ENCODE measurements around the gene UQCC2. TPM values are rescaled to one million over a fixed set of nuclear protein-coding genes. Genes with fewer than 3 reads are reported as not detected.

Gene UQCC2
- total RNA-seq, 2 experiments from 2014 or later: 141 to 147 TPM

- ChIA-PET CTCF (interaction anchor here (0.9 kb wide), 1 partner anchor 173 kb away, joined by 3 read pairs; no protein-coding TSS in a partner anchor), POLR2A (interaction anchor here (0.6 kb wide), 1 partner anchor 909 kb away, joined by 4 read pairs; no protein-coding TSS in a partner anchor)
- Mint-ChIP-seq H3K9me3 (ENCODE audit: low read depth) (no peaks in the 10 kb centered on the region), H3K4me1 (no peaks in the 10 kb centered on the region), H3K27ac (no peak overlapping the region), H3K27me3 (no peaks in the 10 kb centered on the region), H3K4me3 (no peak overlapping the region), H3K36me3 (ENCODE audit: low read depth) (no peaks in the 10 kb centered on the region)
- intact Hi-C loops (cut with DNase I, micrococcal nuclease): loop anchor here in 1 of 2 experiments (10.0 kb wide), 1 partner anchor 413 kb away; no protein-coding TSS in a partner anchor
- DNase-seq: no peak
- ATAC-seq: no peak
These were observed 30.6 kb upstream of the UQCC2 start for GRCh38 chr6:33742092-33742491.

- no peaks in the 10 kb centered on the region for H3K9me3 Mint-ChIP-seq (ENCODE audit: low read depth)
- intact Hi-C loops (cut with DNase I, micrococcal nuclease): loop anchor here in 1 of 2 experiments (10.0 kb wide), 1 partner anchor 414 kb away; no protein-coding TSS in a partner anchor
- H3K27me3 Mint-ChIP-seq: no peaks in the 10 kb centered on the region
- no peaks in the 10 kb centered on the region for H3K4me1 Mint-ChIP-seq
- ChIA-PET POLR2A (no interaction called here), CTCF (interaction anchor here (1.0 kb wide), 1 partner anchor 13 kb away, joined by 3 read pairs; no protein-coding TSS in a partner anchor)
- H3K27ac Mint-ChIP-seq: no peak overlapping the region
- ATAC-seq (no peak), DNase-seq (no peak)
- H3K36me3 Mint-ChIP-seq (ENCODE audit: low read depth): no peaks in the 10 kb centered on the region
- no peak overlapping the region for H3K4me3 Mint-ChIP-seq
These were observed 29.3 kb upstream of the UQCC2 start for GRCh38 chr6:33740794-33741193.

- DNase-seq (no peak), ATAC-seq (no peak)
- Mint-ChIP-seq H3K27me3 (no peaks in the 10 kb centered on the region), H3K4me3 (no peak overlapping the region), H3K4me1 (no peaks in the 10 kb centered on the region), H3K36me3 (ENCODE audit: low read depth) (no peaks in the 10 kb centered on the region), H3K9me3 (ENCODE audit: low read depth) (no peaks in the 10 kb centered on the region), H3K27ac (no peak overlapping the region)
- intact Hi-C loops (cut with DNase I, micrococcal nuclease): loop anchor here in 1 of 2 experiments (10.0 kb wide), 1 partner anchor 415 kb away; no protein-coding TSS in a partner anchor
- POLR2A ChIA-PET: no interaction called here
- CTCF ChIA-PET: interaction anchor here (0.7 kb wide), 1 partner anchor 9 kb away, joined by 3 read pairs; no protein-coding TSS in a partner anchor
These were observed 28.7 kb upstream of the UQCC2 start for GRCh38 chr6:33740204-33740608.

- H3K4me3 Mint-ChIP-seq: no peak overlapping the region
- intact Hi-C loops (cut with DNase I, micrococcal nuclease): no loop called here
- H3K27ac Mint-ChIP-seq: no peak overlapping the region
- ChIA-PET CTCF (interaction anchor here (0.6 to 0.7 kb wide), 2 partner anchors 8 to 416 kb away, joined by 3 to 4 read pairs; no protein-coding TSS in a partner anchor), POLR2A (no interaction called here)
- DNase-seq (no peak), ATAC-seq (no peak)
- no peaks in the 10 kb centered on the region for H3K36me3 Mint-ChIP-seq (ENCODE audit: low read depth)
- H3K4me1 Mint-ChIP-seq: no peaks in the 10 kb centered on the region
- H3K9me3 Mint-ChIP-seq (ENCODE audit: low read depth): no peaks in the 10 kb centered on the region
- no peaks in the 10 kb centered on the region for H3K27me3 Mint-ChIP-seq
These were observed 28.1 kb upstream of the UQCC2 start for GRCh38 chr6:33739571-33739970.

GRCh38 chr6:33738879-33739278, 27.4 kb upstream of the UQCC2 start:
- CTCF ChIA-PET: no interaction called here
- no peak for ATAC-seq
- no peak overlapping the region for H3K4me3 Mint-ChIP-seq
- no peaks in the 10 kb centered on the region for H3K27me3 Mint-ChIP-seq
- no peaks in the 10 kb centered on the region for H3K4me1 Mint-ChIP-seq
- H3K36me3 Mint-ChIP-seq (ENCODE audit: low read depth): no peaks in the 10 kb centered on the region
- POLR2A ChIA-PET: no interaction called here
- no peak for DNase-seq
- no peaks in the 10 kb centered on the region for H3K9me3 Mint-ChIP-seq (ENCODE audit: low read depth)
- intact Hi-C loops (cut with DNase I, micrococcal nuclease): no loop called here
- no peak overlapping the region for H3K27ac Mint-ChIP-seq

GRCh38 chr6:33738153-33738552, 26.7 kb upstream of the UQCC2 start:
- Mint-ChIP-seq H3K27ac (no peak overlapping the region), H3K4me1 (no peaks in the 10 kb centered on the region), H3K27me3 (no peaks in the 10 kb centered on the region), H3K36me3 (ENCODE audit: low read depth) (no peaks in the 10 kb centered on the region), H3K9me3 (ENCODE audit: low read depth) (no peaks in the 10 kb centered on the region), H3K4me3 (no peak overlapping the region)
- ATAC-seq (no peak), DNase-seq (no peak)
- ChIA-PET POLR2A (no interaction called here), CTCF (no interaction called here)
- intact Hi-C loops (cut with DNase I, micrococcal nuclease): no loop called here

- Mint-ChIP-seq H3K9me3 (ENCODE audit: low read depth) (no peaks in the 10 kb centered on the region), H3K36me3 (ENCODE audit: low read depth) (no peaks in the 10 kb centered on the region), H3K27ac (no peak overlapping the region), H3K27me3 (no peaks in the 10 kb centered on the region), H3K4me1 (no peaks in the 10 kb centered on the region), H3K4me3 (no peak overlapping the region)
- DNase-seq: no peak
- POLR2A ChIA-PET: no interaction called here
- CTCF ChIA-PET: interaction anchor here (1.0 kb wide), 1 partner anchor 14 kb away, joined by 3 read pairs; no protein-coding TSS in a partner anchor
- no peak for ATAC-seq
- intact Hi-C loops (cut with DNase I, micrococcal nuclease): no loop called here
These were observed 25.9 kb upstream of the UQCC2 start for GRCh38 chr6:33737267-33738026.

GRCh38 chr6:33735216-33735615, 23.7 kb upstream of the UQCC2 start:
- Mint-ChIP-seq H3K36me3 (ENCODE audit: low read depth) (no peaks in the 10 kb centered on the region), H3K9me3 (ENCODE audit: low read depth) (no peaks in the 10 kb centered on the region), H3K27me3 (no peaks in the 10 kb centered on the region), H3K27ac (no peak overlapping the region), H3K4me1 (no peaks in the 10 kb centered on the region), H3K4me3 (no peak overlapping the region)
- ATAC-seq (no peak), DNase-seq (no peak)
- ChIA-PET CTCF (no interaction called here), POLR2A (no interaction called here)
- intact Hi-C loops (cut with DNase I, micrococcal nuclease): no loop called here

GRCh38 chr6:33733709-33734007, 22.2 kb upstream of the UQCC2 start:
- Mint-ChIP-seq H3K4me1 (no peaks in the 10 kb centered on the region), H3K27ac (no peak overlapping the region), H3K9me3 (ENCODE audit: low read depth) (no peaks in the 10 kb centered on the region), H3K27me3 (no peaks in the 10 kb centered on the region), H3K36me3 (ENCODE audit: low read depth) (no peaks in the 10 kb centered on the region), H3K4me3 (no peak overlapping the region)
- ChIA-PET CTCF (no interaction called here), POLR2A (no interaction called here)
- intact Hi-C loops (cut with DNase I, micrococcal nuclease): no loop called here
- ATAC-seq (no peak), DNase-seq (no peak)

- Mint-ChIP-seq H3K4me3 (no peak overlapping the region), H3K9me3 (ENCODE audit: low read depth) (no peaks in the 10 kb centered on the region), H3K36me3 (ENCODE audit: low read depth) (no peaks in the 10 kb centered on the region), H3K27me3 (no peaks in the 10 kb centered on the region), H3K4me1 (no peaks in the 10 kb centered on the region), H3K27ac (no peak overlapping the region)
- CTCF ChIA-PET: interaction anchor here (0.6 kb wide), 1 partner anchor 75 kb away, joined by 3 read pairs; no protein-coding TSS in a partner anchor
- POLR2A ChIA-PET: no interaction called here
- ATAC-seq (no peak), DNase-seq (no peak)
- intact Hi-C loops (cut with DNase I, micrococcal nuclease): no loop called here
These were observed 21.6 kb upstream of the UQCC2 start for GRCh38 chr6:33732817-33733708.

- Mint-ChIP-seq H3K36me3 (ENCODE audit: low read depth) (no peaks in the 10 kb centered on the region), H3K27ac (no peak overlapping the region), H3K4me3 (no peak overlapping the region), H3K9me3 (ENCODE audit: low read depth) (no peaks in the 10 kb centered on the region), H3K27me3 (no peaks in the 10 kb centered on the region), H3K4me1 (no peaks in the 10 kb centered on the region)
- intact Hi-C loops (cut with DNase I, micrococcal nuclease): no loop called here
- ATAC-seq (no peak), DNase-seq (no peak)
- ChIA-PET CTCF (interaction anchor here (0.6 kb wide), 1 partner anchor 76 kb away, joined by 3 read pairs; no protein-coding TSS in a partner anchor), POLR2A (no interaction called here)
These were observed 20.9 kb upstream of the UQCC2 start for GRCh38 chr6:33732385-33732784.
